Prostate gland (tissue), 2 donors: Measurements from ENCODE around the gene CHCHD3.

Source experiments
- CTCF ChIP-seq, 4 experiments: fragments of 200-600 bp in 2 of 4; fragments of 450-650 bp in 2 of 4; sonication (generic) in 2 of 4; IDR thresholded peaks; 1 replicate in 3 of 4; 2 replicates in 1 of 4; pipeline ENCODE4 v1.5.1; 2016 to 2019; ENCODE audit warnings: antibody characterized with exemption in 4 of 4, mild to moderate bottlenecking in 2 of 4, moderate library complexity in 2 of 4
- POLR2AphosphoS5 ChIP-seq: sonication (generic); formaldehyde crosslinking; IDR thresholded peaks from one replicate; pipeline ENCODE4 v1.6.1; 2017; ENCODE audit warnings: antibody characterized with exemption

- TF ChIP-seq CTCF (IDR thresholded peaks at IDR 0.05) (no peak), POLR2AphosphoS5 (no peak)
Observed at GRCh38 chr7:133025056-133025455, 56.8 kb downstream of the CHCHD3 start.
